ENCODE measurements around the gene FOXK2. TPM values are rescaled to one million over a fixed set of nuclear protein-coding genes. Genes with fewer than 3 reads are reported as not detected.

The FOXK2 gene
- 44.2 and 48.2 TPM in 2 replicates for total RNA-seq

DNA sequence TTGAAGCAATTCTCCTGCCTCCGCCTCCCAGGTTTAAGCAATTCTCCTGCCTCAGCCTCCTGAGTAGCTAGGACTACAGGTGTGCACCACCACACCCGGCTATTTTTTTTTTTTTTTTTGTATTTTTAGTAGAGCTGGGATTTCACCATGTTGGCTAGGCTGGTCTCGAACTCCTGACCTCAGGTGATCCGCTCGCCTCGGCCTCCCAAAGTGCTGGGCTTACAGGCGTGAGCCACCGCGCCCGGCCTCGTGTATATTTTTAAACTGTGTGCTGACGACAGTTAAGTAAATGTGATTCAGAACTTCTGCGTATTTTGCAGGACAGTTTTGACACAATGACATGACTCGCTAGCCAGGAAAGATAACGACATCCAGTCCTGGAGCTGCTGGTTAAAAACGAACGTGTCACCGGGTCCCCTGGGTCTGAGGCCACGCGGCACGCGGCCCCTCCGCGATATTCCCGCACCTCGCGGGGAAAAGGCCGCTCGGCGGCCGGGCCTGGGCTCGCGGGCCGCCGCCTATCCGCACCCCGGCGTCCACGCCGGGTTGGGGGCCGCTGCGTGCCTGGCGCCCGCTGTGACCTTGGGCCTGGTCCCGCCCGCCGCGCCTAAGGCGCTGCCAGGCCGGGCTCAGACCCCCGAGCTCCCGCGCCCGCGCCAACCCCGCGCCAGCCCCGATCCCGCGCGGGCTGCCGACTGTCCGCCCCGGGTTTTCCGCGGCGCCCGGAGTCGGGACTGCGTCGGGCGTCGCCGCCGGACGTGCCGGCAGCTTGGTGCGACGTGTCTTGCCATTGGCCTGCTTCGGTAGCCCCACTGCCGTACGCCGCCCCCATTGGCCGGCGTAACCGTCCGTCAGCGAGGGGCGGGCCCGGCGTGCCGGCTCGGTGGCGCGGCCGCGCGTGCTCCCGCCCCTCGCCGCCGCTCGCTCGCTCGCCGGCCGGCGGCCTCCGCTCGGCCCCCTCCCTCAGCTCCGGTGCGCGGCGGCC lies at the start of gene FOXK2:
Gene FOXK2, plus strand, starts transcription at position 907 of the 985 bp plus-strand sequence. CDS start 157 bp downstream, outside the sequence.

DNA sequence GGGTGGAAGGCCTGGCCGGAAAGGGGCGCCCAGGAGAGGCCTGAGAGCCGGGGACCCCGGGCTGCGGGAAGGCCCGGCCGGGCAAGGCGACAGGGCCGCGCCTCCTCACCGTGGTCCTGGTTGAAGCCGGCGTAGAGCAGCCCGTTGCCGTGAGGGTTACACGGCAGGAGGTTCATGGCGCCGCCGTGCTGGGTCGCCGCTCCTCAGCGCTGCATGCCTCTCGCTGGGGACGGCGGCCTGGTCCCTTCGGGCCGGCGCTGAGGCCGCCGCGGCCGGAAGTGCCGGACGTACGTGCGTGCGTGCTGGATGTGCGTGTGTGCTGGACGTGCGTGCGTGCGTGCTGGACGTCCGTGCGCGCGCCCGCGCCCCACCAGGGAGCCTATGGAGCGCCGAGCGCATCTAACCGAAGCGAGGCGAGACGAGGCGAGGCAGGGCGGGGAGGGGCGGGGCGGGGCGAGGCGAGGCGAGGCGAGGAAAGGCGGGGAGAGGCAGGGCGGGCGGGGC lies 128.7 kb downstream of the FOXK2 start, which contains the start of gene WDR45B:
Gene WDR45B, minus strand, starts transcription at position 280 of the 504 bp plus-strand sequence. Its CDS starts 104 bp downstream, at position 176.

Other genes with a start within 250 kb of the FOXK2 start
- 56.4 and 73.3 TPM in 2 replicates for gene CSNK1D, start 246.0 kb upstream of the FOXK2 start, total RNA-seq
- not detected in 2 replicates for gene CD7, start 202.1 kb upstream of the FOXK2 start, total RNA-seq
- 1.5 and 8.2 TPM in 2 replicates for gene SECTM1, start 186.0 kb upstream of the FOXK2 start, total RNA-seq
- not detected in 2 replicates for gene TEX19, start 160.5 kb upstream of the FOXK2 start, total RNA-seq
- not detected in 2 replicates for gene UTS2R, start 148.0 kb upstream of the FOXK2 start, total RNA-seq
- gene HEXD, start 101.4 kb upstream of the FOXK2 start, total RNA-seq = 8.1 and 23.1 TPM in 2 replicates
- 29.8 and 55.0 TPM in 2 replicates for gene OGFOD3, start 101.1 kb upstream of the FOXK2 start, total RNA-seq
- gene CYBC1, start 69.0 kb upstream of the FOXK2 start, total RNA-seq = 67.8 and 114 TPM in 2 replicates
- 30.5 and 34.0 TPM in 2 replicates for gene NARF, start 61.0 kb upstream of the FOXK2 start, total RNA-seq
- gene WDR45B, start 128.7 kb downstream of the FOXK2 start, total RNA-seq = 71.7 and 72.5 TPM in 2 replicates
- gene RAB40B, start 179.0 kb downstream of the FOXK2 start, total RNA-seq = 4.2 and 10.6 TPM in 2 replicates
- 18.3 and 28.0 TPM in 2 replicates for gene FN3KRP, start 197.0 kb downstream of the FOXK2 start, total RNA-seq
- 1.6 and 7.7 TPM in 2 replicates for gene FN3K, start 215.9 kb downstream of the FOXK2 start, total RNA-seq
- gene TBCD, start 232.3 kb downstream of the FOXK2 start, total RNA-seq = 56.7 and 67.9 TPM in 2 replicates

All from mesangial cell (primary cell).